Mucosa of descending colon (tissue), 3 donors: ENCODE results near the gene HNRNPDL. TPM values are rescaled to one million over a fixed set of nuclear protein-coding genes. Genes with fewer than 3 reads are reported as not detected.
"Not testable (repeated sequence)": the region's sequence is repeated elsewhere in the genome, so short reads cannot be mapped to it uniquely, and the experiment has no call there.

Experiments used
- ATAC-seq: fragments of 200-7000 bp; cut with Tn5 transposase; one replicate; pipeline ENCODE4 v1.9.1; 2020; ENCODE audit warnings: mild to moderate bottlenecking, moderate library complexity
- DNase-seq, 3 donors: peaks; one replicate each; pipeline ENCODE4 v3.0.0-alpha.2; 2020
- H3K36me3 ChIP-seq: fragments of 200-600 bp; one replicate; pipeline ENCODE4 v1.8.0; 2021; ENCODE audit warnings: low read depth, mild to moderate bottlenecking
- H3K4me1 ChIP-seq: fragments of 200-600 bp; one replicate; pipeline ENCODE4 v1.8.0; 2021; ENCODE audit warnings: low read depth, mild to moderate bottlenecking
- H3K4me3 ChIP-seq: fragments of 200-600 bp; one replicate; pipeline ENCODE4 v1.8.0; 2021; ENCODE audit warnings: mild to moderate bottlenecking
- H3K9me3 ChIP-seq: fragments of 200-600 bp; one replicate; pipeline ENCODE4 v1.8.0; 2021; ENCODE audit warnings: mild to moderate bottlenecking
- intact Hi-C, 2 donors: fragments of 100-400 bp; cut with DNase I in 1 of 2; cut with micrococcal nuclease in 1 of 2; formaldehyde crosslinking; loops; one replicate each; pipeline versions ENCODE4 v1.11.0 to v1.11.1; 2022; cut with DNase I, micrococcal nuclease
- total RNA-seq, 3 donors: library from RNA; stranded (reverse); fragmentation: NEBNext Ultra II Directional in 2 of 3; extraction: Animal tissue kit (Norgen Biotek cat#: 25700) in 2 of 3; gene quantifications; one replicate each; pipeline versions ENCODE4 v1.2.1 to v1.2.4, GENCODE V29; 2021 to 2023
- TF ChIP-seq, protein P1 (sequence below): fragments of 200-600 bp; IDR thresholded peaks from one replicate; pipeline ENCODE4 v1.8.0; 2022; ENCODE audit warnings: antibody characterized with exemption, mild to moderate bottlenecking
- donor health status: DM: no; HTN: no; CAD: no; lungs with moderate emphysema.
- donor health status: DM: no; HTN: no; CAD: no.
- donor health status: DM: no; HTN: yes; CAD: no.

The HNRNPDL gene
- total RNA-seq, 3 donors from 2014 or later, result 84.1 to 186 (median 107) TPM

DNA sequence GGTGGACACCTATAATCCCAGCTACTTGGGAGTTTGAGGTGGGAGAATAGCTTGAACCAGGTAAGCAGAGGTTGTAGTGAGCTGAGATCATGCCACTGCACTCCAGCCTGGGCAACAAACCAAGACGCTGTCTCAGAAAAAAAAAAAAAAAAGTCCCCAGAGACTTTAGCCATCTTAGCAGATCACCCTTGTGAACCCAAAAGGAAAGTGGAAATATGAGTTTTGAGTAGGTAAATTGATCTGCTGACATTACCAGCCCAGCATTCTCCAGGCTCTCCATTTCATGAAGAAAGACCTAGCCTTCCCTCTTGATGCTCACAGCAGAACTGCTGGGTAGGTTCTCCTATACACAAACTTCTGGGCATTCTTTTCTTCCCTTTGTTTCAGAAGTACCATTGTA lies 32.0 kb downstream of the HNRNPDL start:
- Histone ChIP-seq H3K9me3 (no peaks in the 10 kb centered on the region), H3K4me3 (no peak overlapping the region), H3K4me1 (no peaks in the 10 kb centered on the region), H3K36me3 (no peaks in the 10 kb centered on the region)
- TF ChIP-seq, protein P1, sequence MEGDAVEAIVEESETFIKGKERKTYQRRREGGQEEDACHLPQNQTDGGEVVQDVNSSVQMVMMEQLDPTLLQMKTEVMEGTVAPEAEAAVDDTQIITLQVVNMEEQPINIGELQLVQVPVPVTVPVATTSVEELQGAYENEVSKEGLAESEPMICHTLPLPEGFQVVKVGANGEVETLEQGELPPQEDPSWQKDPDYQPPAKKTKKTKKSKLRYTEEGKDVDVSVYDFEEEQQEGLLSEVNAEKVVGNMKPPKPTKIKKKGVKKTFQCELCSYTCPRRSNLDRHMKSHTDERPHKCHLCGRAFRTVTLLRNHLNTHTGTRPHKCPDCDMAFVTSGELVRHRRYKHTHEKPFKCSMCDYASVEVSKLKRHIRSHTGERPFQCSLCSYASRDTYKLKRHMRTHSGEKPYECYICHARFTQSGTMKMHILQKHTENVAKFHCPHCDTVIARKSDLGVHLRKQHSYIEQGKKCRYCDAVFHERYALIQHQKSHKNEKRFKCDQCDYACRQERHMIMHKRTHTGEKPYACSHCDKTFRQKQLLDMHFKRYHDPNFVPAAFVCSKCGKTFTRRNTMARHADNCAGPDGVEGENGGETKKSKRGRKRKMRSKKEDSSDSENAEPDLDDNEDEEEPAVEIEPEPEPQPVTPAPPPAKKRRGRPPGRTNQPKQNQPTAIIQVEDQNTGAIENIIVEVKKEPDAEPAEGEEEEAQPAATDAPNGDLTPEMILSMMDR, result no peak
- intact Hi-C loops, result no loop called here
- ATAC-seq, result no peak
- no peak for DNase-seq

DNA sequence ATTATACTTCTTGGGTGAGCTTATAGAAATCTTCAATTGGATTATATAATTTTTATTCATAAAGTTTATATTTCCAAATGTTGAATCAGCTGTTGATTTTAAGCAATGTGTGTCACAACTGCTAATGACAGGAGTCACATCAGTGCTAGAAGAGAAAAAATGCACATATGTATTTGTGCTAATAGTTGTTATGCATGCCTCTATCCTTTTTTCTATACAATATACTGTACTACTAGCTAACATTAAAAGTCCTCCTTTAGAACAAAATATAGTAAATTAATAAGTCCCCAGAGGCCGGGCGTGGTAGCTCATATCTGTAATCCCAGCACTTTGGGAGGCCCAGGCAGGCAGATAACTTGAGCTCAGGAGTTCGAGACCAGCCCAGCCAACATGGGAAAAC lies 32.7 kb downstream of the HNRNPDL start:
- TF ChIP-seq, protein P1, result no peak
- no peak overlapping the region for H3K4me3 ChIP-seq
- no peaks in the 10 kb centered on the region for H3K4me1 ChIP-seq
- no peaks in the 10 kb centered on the region for H3K9me3 ChIP-seq
- no peak for DNase-seq
- no peak for ATAC-seq
- intact Hi-C loops, result no loop called here
- H3K36me3 ChIP-seq, result no peaks in the 10 kb centered on the region

DNA sequence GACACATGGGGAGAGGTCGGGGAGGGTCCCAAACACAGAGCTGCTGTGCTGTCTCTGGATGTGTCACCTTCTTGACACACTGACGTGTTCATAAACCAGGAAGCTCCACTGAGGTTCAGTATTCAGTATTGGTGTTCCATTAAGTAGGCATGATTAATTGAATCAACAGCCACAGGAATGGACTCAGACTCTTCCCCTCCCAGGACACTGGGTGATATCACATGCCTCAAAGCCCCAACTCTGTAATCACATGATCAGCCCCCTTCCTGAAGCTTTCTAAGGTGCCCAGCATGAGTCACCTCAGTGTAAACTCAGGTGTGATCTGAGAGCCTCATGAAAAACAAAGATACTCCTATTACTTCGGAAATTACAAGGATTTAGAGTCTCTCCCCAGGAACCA lies 35.4 kb downstream of the HNRNPDL start:
- DNase-seq (no peak), ATAC-seq (no peak)
- Histone ChIP-seq H3K36me3 (no peaks in the 10 kb centered on the region), H3K4me1 (no peaks in the 10 kb centered on the region), H3K4me3 (no peak overlapping the region), H3K9me3 (no peaks in the 10 kb centered on the region)
- TF ChIP-seq, protein P1, result no peak
- intact Hi-C loops, result no loop called here

DNA sequence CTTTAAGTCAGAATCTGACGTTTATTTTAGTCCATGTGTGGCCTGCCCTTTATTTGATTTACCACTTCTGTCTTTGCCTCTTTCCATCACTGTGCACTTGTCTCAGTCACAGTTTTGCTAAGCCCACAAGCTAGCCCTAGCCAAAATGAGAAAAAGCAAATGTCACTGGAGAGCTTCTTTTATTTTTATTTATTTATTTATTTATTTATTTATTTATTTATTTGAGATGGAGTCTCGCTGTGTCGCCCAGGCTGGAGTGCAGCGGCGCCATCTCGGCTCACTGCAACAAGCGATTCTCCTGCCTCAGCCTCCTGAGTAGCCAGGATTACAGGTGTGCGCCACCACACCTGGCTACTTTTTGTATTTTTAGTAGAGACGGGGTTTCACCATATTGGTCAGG lies 40.2 kb downstream of the HNRNPDL start:
- H3K4me1 ChIP-seq, DNase-seq, ATAC-seq, H3K9me3 ChIP-seq, H3K36me3 ChIP-seq, H3K4me3 ChIP-seq, intact Hi-C loops: not testable (repeated sequence)

DNA sequence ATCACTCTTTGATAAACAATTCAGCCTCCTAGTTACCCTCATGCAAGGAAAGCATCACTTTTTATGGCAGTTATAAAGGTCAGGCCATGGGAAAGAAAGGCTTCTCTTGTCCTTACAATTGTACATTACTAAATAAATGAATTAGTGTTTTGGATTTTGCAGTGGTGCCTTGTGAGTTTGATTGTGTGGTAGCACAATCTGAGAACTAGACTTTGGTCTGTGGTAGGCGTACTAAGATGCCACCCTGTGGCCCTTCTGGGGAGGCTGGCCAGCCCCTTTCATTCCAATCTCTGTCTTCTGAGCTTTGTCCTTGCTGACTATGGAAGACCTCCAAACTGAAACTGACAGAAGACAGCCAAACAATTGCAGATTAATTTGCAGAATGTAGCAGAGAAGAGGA lies 41.9 kb downstream of the HNRNPDL start:
- peak; percentile 35 for ATAC-seq
- intact Hi-C loops, result no loop called here
- TF ChIP-seq, protein P1, result no peak

DNA sequence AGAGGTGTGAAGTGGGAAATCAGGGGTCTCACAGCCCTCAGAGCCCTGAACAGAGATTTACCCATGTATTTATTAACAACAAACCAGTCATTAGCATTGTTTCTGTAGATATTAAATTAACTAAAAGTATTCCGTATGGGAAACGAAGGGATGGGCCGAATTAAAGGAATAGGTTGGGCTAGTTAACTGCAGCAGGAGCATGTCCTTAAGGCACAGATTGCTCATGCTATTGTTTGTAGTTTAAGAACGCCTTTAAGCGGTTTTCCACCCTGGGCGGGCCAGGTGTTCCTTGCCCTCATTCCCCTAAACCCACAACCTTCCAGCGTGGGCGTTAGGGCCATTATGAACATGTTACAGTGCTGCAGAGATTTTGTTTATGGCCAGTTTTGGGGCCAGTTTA lies 44.0 kb downstream of the HNRNPDL start:
- intact Hi-C loops, H3K4me1 ChIP-seq, DNase-seq, H3K4me3 ChIP-seq, H3K9me3 ChIP-seq, H3K36me3 ChIP-seq, ATAC-seq: not testable (repeated sequence)

More for the DNA sequence above, 41.9 kb downstream of the HNRNPDL start:
- Histone ChIP-seq H3K36me3 (no peaks in the 10 kb centered on the region), H3K4me3 (no peak overlapping the region), H3K4me1 (no peaks in the 10 kb centered on the region), H3K9me3 (no peaks in the 10 kb centered on the region)
- DNase-seq, result no peak

DNA sequence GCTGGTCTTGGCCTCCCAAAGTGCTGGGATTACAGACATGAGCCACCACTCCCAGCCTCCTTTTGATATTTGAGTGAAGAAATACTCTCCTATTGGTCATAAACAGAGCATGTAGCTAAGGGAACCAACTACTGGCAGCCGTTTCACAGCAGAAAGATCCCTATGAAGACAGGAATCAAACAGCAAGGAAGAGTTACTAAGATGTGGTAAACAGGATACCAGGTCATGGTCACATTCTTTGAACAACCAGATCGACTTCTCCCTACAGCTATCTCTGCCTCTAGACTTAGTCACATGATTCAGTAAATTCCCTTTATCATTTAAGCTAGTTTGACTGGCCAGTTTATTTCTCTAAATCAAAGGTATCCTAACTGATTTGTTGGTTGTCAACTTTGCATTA lies 47.5 kb downstream of the HNRNPDL start:
- H3K9me3 ChIP-seq, result no peaks in the 10 kb centered on the region
- intact Hi-C loops, result no loop called here
- H3K4me1 ChIP-seq, result no peaks in the 10 kb centered on the region
- H3K4me3 ChIP-seq, result no peak overlapping the region
- ATAC-seq (no peak), DNase-seq (no peak)
- TF ChIP-seq, protein P1, result no peak
- H3K36me3 ChIP-seq, result no peaks in the 10 kb centered on the region
